Left ventricle myocardium inferior (tissue), 1 donor: Measurements from ENCODE around the gene POMT1. TPM values are rescaled to one million over a fixed set of nuclear protein-coding genes. Genes with fewer than 3 reads are reported as not detected.

ENCODE experiments used
- DNase-seq: peaks from one replicate; pipeline ENCODE4 v3.0.0-alpha.2; 2020
- H3K27ac ChIP-seq: fragments of 200-600 bp; replicated peaks from 2 replicates; pipeline ENCODE4 v1.8.0; 2021
- H3K27me3 ChIP-seq: fragments of 200-600 bp; 2 replicates; pipeline ENCODE4 v1.8.0; 2021; ENCODE audit warnings: low read depth
- H3K36me3 ChIP-seq: fragments of 200-600 bp; 2 replicates; pipeline ENCODE4 v1.8.0; 2021
- H3K4me1 ChIP-seq: fragments of 200-600 bp; 2 replicates; pipeline ENCODE4 v1.8.0; 2021
- H3K4me3 ChIP-seq: fragments of 200-600 bp; 2 replicates; pipeline ENCODE4 v1.8.0; 2021; ENCODE audit warnings: mild to moderate bottlenecking, moderate library complexity
- H3K9me3 ChIP-seq: fragments of 200-600 bp; replicated peaks from 2 replicates; pipeline ENCODE4 v1.8.0; 2021
- CTCF ChIP-seq: fragments of 200-600 bp; IDR thresholded peaks from 2 replicates; pipeline ENCODE4 v1.8.0; 2021; ENCODE audit warnings: antibody characterized with exemption, mild to moderate bottlenecking, borderline replicate concordance
- intact Hi-C: fragments of 100-400 bp; cut with micrococcal nuclease; formaldehyde crosslinking; loops from one replicate; pipeline ENCODE4 v1.11.0; 2022
- total RNA-seq: library from RNA; stranded (reverse); fragmentation: NEBNext Ultra II Directional; extraction: Animal tissue kit (Norgen Biotek cat#: 25700); gene quantifications from one replicate; pipeline ENCODE4 v1.2.1, GENCODE V29; 2021
- donor health status: DM: no; HTN: yes; CAD: no; lungs with severe emphysema.

The POMT1 gene
- total RNA-seq, 1 donor from 2014 or later = 19.3 TPM

GRCh38 chr9:131494296-131494870 is 8.3 kb upstream of the POMT1 start:
- Histone ChIP-seq H3K27ac (no peak overlapping the region), H3K4me3 (no peak overlapping the region), H3K27me3 (no peaks in the 10 kb centered on the region), H3K36me3 (peaks cover 100% of the 10 kb centered on the region), H3K9me3 (no peaks in the 10 kb centered on the region), H3K4me1 (no peaks in the 10 kb centered on the region)
- TF ChIP-seq CTCF = no peak
- no peak for DNase-seq
- intact Hi-C loops = no loop called here

GRCh38 chr9:131495785-131496184 is 6.9 kb upstream of the POMT1 start:
- TF ChIP-seq CTCF = no peak
- Histone ChIP-seq H3K27ac (no peak overlapping the region), H3K36me3 (peaks cover 96% of the 10 kb centered on the region), H3K9me3 (no peaks in the 10 kb centered on the region), H3K27me3 (no peaks in the 10 kb centered on the region), H3K4me3 (no peak overlapping the region), H3K4me1 (no peaks in the 10 kb centered on the region)
- DNase-seq = no peak
- intact Hi-C loops = no loop called here

GRCh38 chr9:131496844-131497405 is 5.8 kb upstream of the POMT1 start:
- Histone ChIP-seq H3K9me3 (no peaks in the 10 kb centered on the region), H3K4me3 (no peak overlapping the region), H3K4me1 (peaks cover 5% of the 10 kb centered on the region), H3K27ac (no peak overlapping the region), H3K36me3 (peaks cover 85% of the 10 kb centered on the region), H3K27me3 (no peaks in the 10 kb centered on the region)
- intact Hi-C loops = no loop called here
- no peak for DNase-seq
- TF ChIP-seq CTCF = no peak

- Histone ChIP-seq H3K27me3 (no peaks in the 10 kb centered on the region), H3K27ac (no peak overlapping the region), H3K9me3 (no peaks in the 10 kb centered on the region), H3K4me1 (peaks cover 29% of the 10 kb centered on the region), H3K4me3 (no peak overlapping the region), H3K36me3 (peaks cover 61% of the 10 kb centered on the region)
- no peak for TF ChIP-seq CTCF
- DNase-seq = no peak
- intact Hi-C loops = no loop called here
Measured at GRCh38 chr9:131499254-131499767, 3.4 kb upstream of the POMT1 start.

GRCh38 chr9:131500377-131500776 is 2.3 kb upstream of the POMT1 start:
- no peak for TF ChIP-seq CTCF
- H3K27ac ChIP-seq = no peak overlapping the region
- no peak for DNase-seq
- H3K4me3 ChIP-seq = no peak overlapping the region
- peaks cover 31% of the 10 kb centered on the region for H3K4me1 ChIP-seq
- intact Hi-C loops = no loop called here
- no peaks in the 10 kb centered on the region for H3K9me3 ChIP-seq
- peaks cover 50% of the 10 kb centered on the region for H3K36me3 ChIP-seq
- H3K27me3 ChIP-seq = no peaks in the 10 kb centered on the region
